CD14-positive monocyte (primary cell): ENCODE data around the gene ARHGAP40. TPM values are rescaled to one million over a fixed set of nuclear protein-coding genes. Genes with fewer than 3 reads are reported as not detected.

Source experiments
- DNase-seq, 3 donors: peaks; one replicate each; pipeline ENCODE4 v3.0.0-alpha.2; 2011 to 2022
- H2AFZ ChIP-seq: 2 replicates; pipeline ENCODE4 v1.6.0; 2012; ENCODE audit warnings: mild to moderate bottlenecking, low read depth, low read length, inconsistent platforms; ENCODE audit not compliant: insufficient read depth, poor library complexity, severe bottlenecking
- H3K27ac ChIP-seq, 2 donors: 1 replicate in 1 of 2; 2 replicates in 1 of 2; pipeline ENCODE4 v1.5.1; 2012 to 2013; ENCODE audit warnings: low read length in 2 of 2, control low read depth in 1 of 2, inconsistent platforms in 1 of 2, low read depth in 1 of 2, mild to moderate bottlenecking in 1 of 2
- H3K27me3 ChIP-seq, 2 donors: one replicate each; pipeline versions ENCODE4 v1.6.0 to v1.6.1; 2011 to 2013; ENCODE audit warnings: low read length in 2 of 2; ENCODE audit not compliant: control insufficient read depth in 2 of 2, insufficient read depth in 2 of 2
- H3K36me3 ChIP-seq, 2 donors: replicated peaks in 1 of 2; 1 replicate in 1 of 2; 2 replicates in 1 of 2; pipeline versions ENCODE4 v1.5.1 to v1.6.1; 2012 to 2013; ENCODE audit warnings: low read length in 2 of 2, control low read depth in 1 of 2, inconsistent platforms in 1 of 2, mild to moderate bottlenecking in 1 of 2; ENCODE audit not compliant: insufficient read depth in 2 of 2, control insufficient read depth in 1 of 2
- H3K4me1 ChIP-seq, 2 donors: 1 replicate in 1 of 2; 2 replicates in 1 of 2; pipeline versions ENCODE4 v1.5.1 to v1.6.1; 2012 to 2013; ENCODE audit warnings: low read length in 2 of 2, control low read depth in 1 of 2, inconsistent platforms in 1 of 2, mild to moderate bottlenecking in 1 of 2, moderate library complexity in 1 of 2; ENCODE audit not compliant: insufficient read depth in 2 of 2, control insufficient read depth in 1 of 2
- H3K4me2 ChIP-seq: replicated peaks from 2 replicates; pipeline ENCODE3; 2012; ENCODE audit warnings: low read length, moderate library complexity, mild to moderate bottlenecking; ENCODE audit not compliant: poor library complexity, severe bottlenecking; ENCODE audit errors: extremely low read depth
- H3K4me3 ChIP-seq, 3 experiments: fragments of 200-600 bp in 1 of 3; sonication (generic) in 1 of 3; replicated peaks in 1 of 3; 1 replicate in 2 of 3; 2 replicates in 1 of 3; pipeline ENCODE4 v1.5.1; 2011 to 2013; ENCODE audit warnings: low read length in 3 of 3, mild to moderate bottlenecking in 3 of 3, control low read depth in 2 of 3, low read depth in 2 of 3, inconsistent platforms in 1 of 3, moderate library complexity in 1 of 3
- H3K79me2 ChIP-seq: 2 replicates; pipeline ENCODE4 v1.6.0; 2012; ENCODE audit warnings: mild to moderate bottlenecking, control low read depth, inconsistent platforms, low read length, moderate library complexity; ENCODE audit not compliant: insufficient read depth
- H3K9ac ChIP-seq: 2 replicates; pipeline ENCODE4 v1.6.0; 2017; ENCODE audit warnings: low read length, mild to moderate bottlenecking; ENCODE audit not compliant: insufficient read depth, poor library complexity, severe bottlenecking
- H3K9me3 ChIP-seq, 2 donors: replicated peaks in 1 of 2; 1 replicate in 1 of 2; 2 replicates in 1 of 2; pipeline versions ENCODE4 v1.5.1 to v1.6.1; 2012 to 2013; ENCODE audit warnings: low read length in 2 of 2, control low read depth in 1 of 2; ENCODE audit not compliant: control insufficient read depth in 1 of 2, insufficient read depth in 1 of 2
- H4K20me1 ChIP-seq: 2 replicates; pipeline ENCODE4 v1.6.0; 2012; ENCODE audit warnings: mild to moderate bottlenecking, low read length, control low read depth, moderate library complexity; ENCODE audit not compliant: insufficient read depth
- H3K27ac Mint-ChIP-seq, 7 donors: one replicate each; pipeline ENCODE4 v1.8.0; 2020; ENCODE audit warnings: mild to moderate bottlenecking in 7 of 7, mixed read lengths in 7 of 7, moderate library complexity in 6 of 7, inconsistent platforms in 2 of 7
- H3K27me3 Mint-ChIP-seq, 3 donors: one replicate each; pipeline ENCODE4 v1.8.0; 2021 to 2022; ENCODE audit warnings: low read depth in 3 of 3, mild to moderate bottlenecking in 3 of 3, mixed read lengths in 3 of 3, moderate library complexity in 3 of 3, inconsistent platforms in 1 of 3
- H3K36me3 Mint-ChIP-seq, 2 donors: one replicate each; pipeline ENCODE4 v1.8.0; 2020; ENCODE audit warnings: mixed read lengths in 2 of 2, inconsistent platforms in 1 of 2, mild to moderate bottlenecking in 1 of 2
- H3K4me1 Mint-ChIP-seq: one replicate; pipeline ENCODE4 v1.8.0; 2020; ENCODE audit warnings: mild to moderate bottlenecking, mixed read lengths
- H3K4me3 Mint-ChIP-seq, 2 donors: one replicate each; pipeline ENCODE4 v1.8.0; 2020; ENCODE audit warnings: mild to moderate bottlenecking in 2 of 2, mixed read lengths in 2 of 2, moderate library complexity in 1 of 2
- H3K9me3 Mint-ChIP-seq, 7 donors: one replicate each; pipeline ENCODE4 v1.8.0; 2020 to 2022; ENCODE audit warnings: mixed read lengths in 7 of 7, mild to moderate bottlenecking in 6 of 7, moderate library complexity in 6 of 7, inconsistent platforms in 2 of 7
- CTCF ChIP-seq: fragments of 200-600 bp; IDR thresholded peaks from one replicate; pipeline ENCODE4 v1.8.0; 2022; ENCODE audit warnings: antibody characterized with exemption, mild to moderate bottlenecking
- WGBS: methylation state at CpG from one replicate; pipeline ENCODE4 v1.1.5; 2013; ENCODE audit warnings: missing lambda C conversion rate; ENCODE audit not compliant: insufficient coverage; 5-methylcytosine and 5-hydroxymethylcytosine counted together
- intact Hi-C, 2 donors: fragments of 100-400 bp; cut with micrococcal nuclease; formaldehyde crosslinking; loops; one replicate each; pipeline versions ENCODE4 v1.15.0 to v1.15.1; 2023
- polyA plus RNA-seq, 3 donors: library from polyadenylated mRNA; depleted of rRNA in 1 of 3; unstranded in 2 of 3; stranded (reverse) in 1 of 3; fragments of 300-500 nt in 2 of 3; fragments of >200 nt in 1 of 3; fragmentation: Illumina TruSeq in 2 of 3; gene quantifications; 1 replicate in 2 of 3; 2 replicates in 1 of 3; pipeline ENCODE4 v1.2.3, GENCODE V29; 2012 to 2021

Gene ARHGAP40
- polyA plus RNA-seq, 3 donors, result not detected

- Mint-ChIP-seq H3K27ac (no peak overlapping the region), H3K9me3 (peaks cover 0 to 5% (median 0%) of the 10 kb centered on the region in 7 donors), H3K4me1 (no peaks in the 10 kb centered on the region), H3K4me3 (no peak overlapping the region), H3K36me3 (no peaks in the 10 kb centered on the region), H3K27me3 (peaks cover 8 to 25% (median 17%) of the 10 kb centered on the region in 3 donors)
- Histone ChIP-seq H4K20me1 (no peaks in the 10 kb centered on the region), H3K9ac (no peak overlapping the region), H2AFZ (no peak overlapping the region), H3K9me3 (no peaks in the 10 kb centered on the region), H3K27me3 (peaks cover 0 to 2% of the 10 kb centered on the region in 2 donors), H3K36me3 (no peaks in the 10 kb centered on the region), H3K27ac (no peak overlapping the region), H3K4me2 (no peak overlapping the region), H3K79me2 (no peaks in the 10 kb centered on the region), H3K4me3 (no peak overlapping the region), H3K4me1 (no peaks in the 10 kb centered on the region)
- WGBS, result 71% methylated on average over 3 of the region's 3 CpGs
- intact Hi-C loops, result no loop called here
- DNase-seq, result no peak
- no peak for TF ChIP-seq CTCF
These were observed 63.5 kb downstream of the ARHGAP40 start for GRCh38 chr20:38665094-38665493.

GRCh38 chr20:38665506-38666285 is 64.1 kb downstream of the ARHGAP40 start:
- peaks cover 12 to 27% (median 14%) of the 10 kb centered on the region in 3 donors for H3K27me3 Mint-ChIP-seq
- Histone ChIP-seq H3K27me3 (peaks cover 0 to 2% of the 10 kb centered on the region in 2 donors), H3K4me3 (no peak overlapping the region), H4K20me1 (no peaks in the 10 kb centered on the region), H2AFZ (no peak overlapping the region), H3K4me2 (no peak overlapping the region), H3K4me1 (no peaks in the 10 kb centered on the region), H3K9ac (no peak overlapping the region), H3K27ac (no peak overlapping the region), H3K79me2 (no peaks in the 10 kb centered on the region), H3K36me3 (no peaks in the 10 kb centered on the region), H3K9me3 (no peaks in the 10 kb centered on the region)
- H3K4me1 Mint-ChIP-seq, result no peaks in the 10 kb centered on the region
- H3K36me3 Mint-ChIP-seq, result no peaks in the 10 kb centered on the region
- H3K27ac Mint-ChIP-seq, result no peak overlapping the region
- no peak for DNase-seq
- H3K9me3 Mint-ChIP-seq, result peaks cover 0 to 5% (median 0%) of the 10 kb centered on the region in 7 donors
- no peak overlapping the region for H3K4me3 Mint-ChIP-seq
- intact Hi-C loops, result no loop called here
- no peak for TF ChIP-seq CTCF
- 90% methylated on average over 2 of the region's 11 CpGs for WGBS
